H9 (cell line): ENCODE data around the gene MYCBP2. TPM values are rescaled to one million over a fixed set of nuclear protein-coding genes. Genes with fewer than 3 reads are reported as not detected.

Source experiments
- DNase-seq: peaks from one replicate; pipeline ENCODE4 v3.0.0-alpha.2; 2017
- H2AFZ ChIP-seq: one replicate; pipeline ENCODE4 v1.6.1; 2013; ENCODE audit warnings: mild to moderate bottlenecking, low read length, control low read depth, moderate library complexity
- H2AK5ac ChIP-seq: 2 replicates; pipeline ENCODE4 v1.6.1; 2013; ENCODE audit warnings: low read length, control low read depth, mixed read lengths; ENCODE audit not compliant: insufficient read length
- H2BK120ac ChIP-seq: one replicate; pipeline ENCODE4 v1.6.1; 2013; ENCODE audit warnings: low read depth, mild to moderate bottlenecking, low read length, control low read depth, inconsistent platforms; ENCODE audit not compliant: poor library complexity, severe bottlenecking
- H2BK12ac ChIP-seq: 2 replicates; pipeline ENCODE4 v1.6.1; 2013; ENCODE audit warnings: low read length, control low read depth, mixed read lengths, low read depth; ENCODE audit not compliant: insufficient read length
- H2BK15ac ChIP-seq: 2 replicates; pipeline ENCODE4 v1.6.1; 2013; ENCODE audit warnings: low read depth, low read length, control low read depth
- H2BK20ac ChIP-seq: one replicate; pipeline ENCODE4 v1.6.1; 2013; ENCODE audit warnings: low read depth, mild to moderate bottlenecking, low read length, control low read depth, inconsistent platforms; ENCODE audit not compliant: poor library complexity, severe bottlenecking
- H2BK5ac ChIP-seq: 2 replicates; pipeline ENCODE4 v1.6.1; 2013; ENCODE audit warnings: low read length, control low read depth, mixed read lengths; ENCODE audit not compliant: insufficient read length
- H3K14ac ChIP-seq: 2 replicates; pipeline ENCODE4 v1.6.1; 2013; ENCODE audit warnings: low read length, control low read depth; ENCODE audit not compliant: insufficient read depth
- H3K18ac ChIP-seq: 2 replicates; pipeline ENCODE4 v1.6.1; 2013; ENCODE audit warnings: low read depth, mild to moderate bottlenecking, mixed read lengths, low read length, control low read depth; ENCODE audit not compliant: insufficient read length
- H3K23ac ChIP-seq: 2 replicates; pipeline ENCODE4 v1.6.1; 2013; ENCODE audit warnings: low read length, control low read depth, mixed read lengths, low read depth; ENCODE audit not compliant: insufficient read length
- H3K23me2 ChIP-seq: 2 replicates; pipeline ENCODE4 v1.6.1; 2013; ENCODE audit warnings: low read depth, mild to moderate bottlenecking, mixed read lengths, low read length, control low read depth; ENCODE audit not compliant: insufficient read length, poor library complexity, severe bottlenecking
- H3K27ac ChIP-seq: 2 replicates; pipeline ENCODE4 v1.5.1; 2013; ENCODE audit warnings: low read length, control low read depth, mixed read lengths, low read depth; ENCODE audit not compliant: insufficient read length
- H3K27me3 ChIP-seq: 2 replicates; pipeline ENCODE4 v1.6.1; 2013; ENCODE audit warnings: low read length, control low read depth, inconsistent platforms; ENCODE audit not compliant: insufficient read depth
- H3K4ac ChIP-seq: 2 replicates; pipeline ENCODE4 v1.6.1; 2013; ENCODE audit warnings: low read depth, mild to moderate bottlenecking, control low read depth, inconsistent platforms, low read length, moderate library complexity
- H3K4me1 ChIP-seq: 2 replicates; pipeline ENCODE4 v1.6.1; 2013; ENCODE audit warnings: low read length, control low read depth, inconsistent platforms; ENCODE audit not compliant: insufficient read depth
- H3K4me2 ChIP-seq: 2 replicates; pipeline ENCODE4 v1.6.1; 2013; ENCODE audit warnings: low read length, control low read depth, mixed read lengths; ENCODE audit not compliant: insufficient read length, insufficient read depth
- H3K56ac ChIP-seq: 2 replicates; pipeline ENCODE4 v1.6.1; 2013; ENCODE audit warnings: low read depth, mild to moderate bottlenecking, mixed read lengths, low read length, control low read depth; ENCODE audit not compliant: insufficient read length
- H3K79me1 ChIP-seq: 2 replicates; pipeline ENCODE4 v1.6.1; 2013; ENCODE audit warnings: low read depth, mild to moderate bottlenecking, moderate library complexity, low read length, control low read depth, inconsistent platforms; ENCODE audit not compliant: insufficient read depth, poor library complexity, severe bottlenecking
- H3K79me2 ChIP-seq: 2 replicates; pipeline ENCODE4 v1.6.1; 2013; ENCODE audit warnings: low read length, control low read depth, inconsistent platforms; ENCODE audit not compliant: insufficient read depth
- H3K9ac ChIP-seq: 2 replicates; pipeline ENCODE4 v1.6.1; 2013; ENCODE audit warnings: low read length, control low read depth, mixed read lengths; ENCODE audit not compliant: insufficient read length; ENCODE audit errors: extremely low read depth
- H3K9me3 ChIP-seq: one replicate; pipeline ENCODE4 v1.6.1; 2013; ENCODE audit warnings: low read depth, low read length, inconsistent platforms; ENCODE audit not compliant: control insufficient read depth
- H3T11ph ChIP-seq: one replicate; pipeline ENCODE4 v1.6.1; 2013; ENCODE audit warnings: mild to moderate bottlenecking, low read length, control low read depth, inconsistent platforms
- H4K20me1 ChIP-seq: one replicate; pipeline ENCODE4 v1.6.1; 2013; ENCODE audit not compliant: control insufficient read depth, insufficient read length, insufficient read depth
- H4K5ac ChIP-seq: 2 replicates; pipeline ENCODE4 v1.6.1; 2013; ENCODE audit warnings: low read depth, mild to moderate bottlenecking, mixed read lengths, low read length, control low read depth; ENCODE audit not compliant: insufficient read length
- H4K8ac ChIP-seq: replicated peaks from 2 replicates; pipeline ENCODE4 v1.6.1; 2013; ENCODE audit warnings: low read length, control low read depth, mixed read lengths, low read depth; ENCODE audit not compliant: insufficient read length
- H4K91ac ChIP-seq: 2 replicates; pipeline ENCODE4 v1.6.1; 2013; ENCODE audit warnings: low read depth, mild to moderate bottlenecking, moderate library complexity, mixed read lengths, low read length, control low read depth; ENCODE audit not compliant: insufficient read length
- H3K27ac Mint-ChIP-seq, 3 experiments: 2 replicates in 2 of 3; 3 replicates in 1 of 3; pipeline ENCODE4 v1.8.0; 2020 to 2021; ENCODE audit warnings: mixed read lengths in 3 of 3, mild to moderate bottlenecking in 1 of 3, moderate library complexity in 1 of 3
- H3K27me3 Mint-ChIP-seq: 2 replicates; pipeline ENCODE4 v1.8.0; 2021; ENCODE audit warnings: low read depth, mild to moderate bottlenecking, moderate library complexity, mixed read lengths
- H3K36me3 Mint-ChIP-seq, 3 experiments: 2 replicates in 2 of 3; 3 replicates in 1 of 3; pipeline ENCODE4 v1.8.0; 2020 to 2021; ENCODE audit warnings: low read depth in 3 of 3, mixed read lengths in 3 of 3; ENCODE audit not compliant: insufficient read depth in 1 of 3
- H3K4me1 Mint-ChIP-seq, 2 experiments: 2 replicates each; pipeline ENCODE4 v1.8.0; 2020; ENCODE audit warnings: mixed read lengths in 2 of 2
- H3K4me3 Mint-ChIP-seq, 2 experiments: 2 replicates in 1 of 2; 3 replicates in 1 of 2; pipeline ENCODE4 v1.8.0; 2020 to 2021; ENCODE audit warnings: mild to moderate bottlenecking in 2 of 2, mixed read lengths in 2 of 2, moderate library complexity in 1 of 2
- H3K9me3 Mint-ChIP-seq, 2 experiments: 2 replicates in 1 of 2; 3 replicates in 1 of 2; pipeline ENCODE4 v1.8.0; 2020; ENCODE audit warnings: mild to moderate bottlenecking in 2 of 2, mixed read lengths in 2 of 2, moderate library complexity in 1 of 2
- WGBS: extraction: QIAGEN DNeasy Blood & Tissue Kit; methylation state at CpG from one replicate; pipeline ENCODE4 v1.1.7; 2013; ENCODE audit warnings: missing lambda C conversion rate, low lambda C conversion rate, mixed read lengths; ENCODE audit not compliant: insufficient read length; ENCODE audit errors: extremely low coverage; 5-methylcytosine and 5-hydroxymethylcytosine counted together
- total RNA-seq: library from RNA; stranded (reverse); gene quantifications from 2 replicates; pipeline ENCODE4 v1.2.1, GENCODE V29; 2021
- TF ChIP-seq, protein P1 (sequence below): fragments of 200-600 bp; sonication (generic); conservative IDR thresholded peaks from 3 replicates; pipeline ENCODE4 v1.8.0; 2021; ENCODE audit warnings: antibody characterized with exemption, mild to moderate bottlenecking

The MYCBP2 gene
- total RNA-seq, 1 experiment from 2014 or later, result 32.0 TPM

DNA sequence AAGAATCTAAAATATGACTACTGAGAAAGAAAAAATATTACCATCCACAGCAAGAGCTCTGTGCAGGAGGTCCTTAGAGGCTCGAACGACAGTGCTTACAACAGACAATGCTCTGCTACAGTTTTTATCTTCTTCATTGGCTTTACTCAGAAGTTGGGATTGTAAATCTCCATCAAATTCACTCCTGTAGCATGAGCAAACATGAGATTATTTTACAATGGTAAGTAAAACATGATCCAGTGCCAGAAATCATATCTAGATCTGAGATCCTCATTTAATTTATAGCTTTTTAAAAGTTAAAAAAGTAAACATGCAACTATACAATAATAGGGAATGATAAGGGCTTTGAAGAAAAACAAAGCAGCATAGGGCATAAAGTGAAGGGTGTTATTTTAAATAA lies 155.4 kb downstream of the MYCBP2 start:
- Histone ChIP-seq H3K27me3 (no peaks in the 10 kb centered on the region), H2BK15ac (no peak overlapping the region), H2BK12ac (no peak overlapping the region), H2BK120ac (no peak overlapping the region), H2AK5ac (no peak overlapping the region), H3K4me2 (no peak overlapping the region), H3K9me3 (no peaks in the 10 kb centered on the region), H4K5ac (no peak overlapping the region), H3K23me2 (no peaks in the 10 kb centered on the region), H3K79me1 (no peaks in the 10 kb centered on the region), H3K18ac (no peak overlapping the region), H3K4me1 (no peaks in the 10 kb centered on the region), H4K91ac (no peak overlapping the region), H3T11ph (no peak overlapping the region), H3K9ac (no peak overlapping the region), H2BK20ac (no peak overlapping the region), H4K20me1 (no peaks in the 10 kb centered on the region), H3K56ac (no peak overlapping the region), H4K8ac (no peak overlapping the region), H2BK5ac (no peak overlapping the region), H3K27ac (no peak overlapping the region), H2AFZ (no peak overlapping the region), H3K23ac (no peak overlapping the region), H3K4ac (no peak overlapping the region), H3K79me2 (no peaks in the 10 kb centered on the region), H3K14ac (no peak overlapping the region)
- H3K27ac Mint-ChIP-seq, result no peak overlapping the region
- no peaks in the 10 kb centered on the region for H3K9me3 Mint-ChIP-seq
- no peak overlapping the region for H3K4me3 Mint-ChIP-seq
- peaks cover 6 to 22% (median 20%) of the 10 kb centered on the region in 3 experiments; a peak in 5 of 7 replicates for H3K36me3 Mint-ChIP-seq
- H3K27me3 Mint-ChIP-seq, result no peaks in the 10 kb centered on the region
- TF ChIP-seq, protein P1, sequence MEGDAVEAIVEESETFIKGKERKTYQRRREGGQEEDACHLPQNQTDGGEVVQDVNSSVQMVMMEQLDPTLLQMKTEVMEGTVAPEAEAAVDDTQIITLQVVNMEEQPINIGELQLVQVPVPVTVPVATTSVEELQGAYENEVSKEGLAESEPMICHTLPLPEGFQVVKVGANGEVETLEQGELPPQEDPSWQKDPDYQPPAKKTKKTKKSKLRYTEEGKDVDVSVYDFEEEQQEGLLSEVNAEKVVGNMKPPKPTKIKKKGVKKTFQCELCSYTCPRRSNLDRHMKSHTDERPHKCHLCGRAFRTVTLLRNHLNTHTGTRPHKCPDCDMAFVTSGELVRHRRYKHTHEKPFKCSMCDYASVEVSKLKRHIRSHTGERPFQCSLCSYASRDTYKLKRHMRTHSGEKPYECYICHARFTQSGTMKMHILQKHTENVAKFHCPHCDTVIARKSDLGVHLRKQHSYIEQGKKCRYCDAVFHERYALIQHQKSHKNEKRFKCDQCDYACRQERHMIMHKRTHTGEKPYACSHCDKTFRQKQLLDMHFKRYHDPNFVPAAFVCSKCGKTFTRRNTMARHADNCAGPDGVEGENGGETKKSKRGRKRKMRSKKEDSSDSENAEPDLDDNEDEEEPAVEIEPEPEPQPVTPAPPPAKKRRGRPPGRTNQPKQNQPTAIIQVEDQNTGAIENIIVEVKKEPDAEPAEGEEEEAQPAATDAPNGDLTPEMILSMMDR, result no peak
- no peak for DNase-seq
- H3K4me1 Mint-ChIP-seq, result no peaks in the 10 kb centered on the region
- WGBS, result no CpG with 5 or more reads among the region's 2 CpGs
